Neutrophil (primary cell): Measurements from ENCODE around the gene FAM114A2.

ENCODE experiments used
- H3K27ac ChIP-seq: fragments of 200-600 bp; sonication (generic); 2 replicates; pipeline ENCODE4 v1.5.1; 2016; ENCODE audit warnings: mild to moderate bottlenecking, moderate library complexity
- H3K27me3 ChIP-seq: fragments of 200-600 bp; sonication (generic); 2 replicates; pipeline ENCODE4 v1.6.0; 2016; ENCODE audit warnings: mild to moderate bottlenecking
- H3K36me3 ChIP-seq: fragments of 200-600 bp; sonication (generic); 2 replicates; pipeline ENCODE4 v1.5.1; 2017
- H3K4me1 ChIP-seq, 2 experiments: fragments of 200-600 bp in 1 of 2; sonication (generic) in 1 of 2; 1 replicate in 1 of 2; 2 replicates in 1 of 2; pipeline versions ENCODE4 v1.5.1 to v1.6.1; 2013 to 2016; ENCODE audit warnings: low read depth in 1 of 2, low read length in 1 of 2, mild to moderate bottlenecking in 1 of 2, moderate library complexity in 1 of 2; ENCODE audit not compliant: control insufficient read depth in 1 of 2, insufficient read depth in 1 of 2
- H3K4me3 ChIP-seq, 2 experiments: fragments of 200-600 bp in 1 of 2; sonication (generic) in 1 of 2; 1 replicate in 1 of 2; 2 replicates in 1 of 2; pipeline ENCODE4 v1.5.1; 2013 to 2016; ENCODE audit warnings: low read depth in 1 of 2, low read length in 1 of 2, mild to moderate bottlenecking in 1 of 2, moderate library complexity in 1 of 2
- H3K9me3 ChIP-seq: fragments of 200-600 bp; sonication (generic); 2 replicates; pipeline ENCODE4 v1.5.1; 2016
- TF ChIP-seq, protein P1 (sequence below): fragments of 200-600 bp; sonication (generic); IDR thresholded peaks from 2 replicates; pipeline ENCODE4 v1.5.1; 2016; ENCODE audit warnings: antibody characterized with exemption

Gene FAM114A2

DNA sequence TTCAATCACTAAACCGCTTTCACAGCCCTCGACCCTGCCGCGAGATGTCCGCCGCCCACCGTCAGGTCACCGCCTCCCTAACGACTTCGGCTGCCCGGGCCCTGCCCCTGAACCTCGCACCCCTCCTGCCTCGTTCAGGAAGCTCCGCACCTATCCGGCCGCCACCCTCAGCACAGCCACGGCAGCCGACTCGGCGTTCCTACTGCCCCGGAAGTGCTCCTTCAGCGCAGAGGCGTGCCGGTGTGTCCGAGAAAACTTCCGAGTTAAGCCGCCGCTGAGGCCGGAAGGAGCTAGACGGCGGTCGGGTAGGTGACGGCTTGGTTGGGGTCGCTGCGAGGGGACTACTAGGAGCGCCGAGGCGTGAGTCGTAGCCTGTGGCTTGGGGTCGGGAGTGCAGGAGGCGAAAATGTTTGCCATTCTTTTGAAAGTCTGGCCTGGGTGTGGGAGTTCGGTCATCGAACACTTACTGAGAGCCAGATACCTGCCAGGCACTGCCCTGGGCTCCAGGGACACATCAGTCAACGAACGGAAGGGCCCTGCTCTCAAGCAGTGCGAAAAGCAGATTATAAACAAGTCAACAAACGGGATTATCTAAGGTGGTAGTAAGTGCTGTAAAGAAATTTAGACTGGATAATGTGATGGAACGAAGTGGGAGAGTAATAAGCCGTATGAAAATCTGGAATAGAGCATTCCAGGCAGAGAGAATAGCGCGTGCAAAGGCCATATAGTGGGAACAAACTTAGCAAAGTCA lies at the start of gene FAM114A2, which contains the start of gene MFAP3:
TSS of gene FAM114A2 (minus strand) at position 204 of the 751 bp plus-strand sequence. CDS start 3,957 bp downstream, outside the sequence.
TSS of gene MFAP3 (plus strand) at position 261 of the 751 bp plus-strand sequence. CDS start 10,756 bp downstream, outside the sequence.
- no peaks in the 10 kb centered on the region for H3K36me3 ChIP-seq
- H3K4me3 ChIP-seq: peak within 1 kb of the TSS; percentile 76 to 89
- no peaks in the 10 kb centered on the region for H3K9me3 ChIP-seq
- no peaks in the 10 kb centered on the region for H3K27me3 ChIP-seq
- peaks cover 54 to 56% of the 10 kb centered on the region in 2 experiments for H3K4me1 ChIP-seq
- TF ChIP-seq, protein P1, sequence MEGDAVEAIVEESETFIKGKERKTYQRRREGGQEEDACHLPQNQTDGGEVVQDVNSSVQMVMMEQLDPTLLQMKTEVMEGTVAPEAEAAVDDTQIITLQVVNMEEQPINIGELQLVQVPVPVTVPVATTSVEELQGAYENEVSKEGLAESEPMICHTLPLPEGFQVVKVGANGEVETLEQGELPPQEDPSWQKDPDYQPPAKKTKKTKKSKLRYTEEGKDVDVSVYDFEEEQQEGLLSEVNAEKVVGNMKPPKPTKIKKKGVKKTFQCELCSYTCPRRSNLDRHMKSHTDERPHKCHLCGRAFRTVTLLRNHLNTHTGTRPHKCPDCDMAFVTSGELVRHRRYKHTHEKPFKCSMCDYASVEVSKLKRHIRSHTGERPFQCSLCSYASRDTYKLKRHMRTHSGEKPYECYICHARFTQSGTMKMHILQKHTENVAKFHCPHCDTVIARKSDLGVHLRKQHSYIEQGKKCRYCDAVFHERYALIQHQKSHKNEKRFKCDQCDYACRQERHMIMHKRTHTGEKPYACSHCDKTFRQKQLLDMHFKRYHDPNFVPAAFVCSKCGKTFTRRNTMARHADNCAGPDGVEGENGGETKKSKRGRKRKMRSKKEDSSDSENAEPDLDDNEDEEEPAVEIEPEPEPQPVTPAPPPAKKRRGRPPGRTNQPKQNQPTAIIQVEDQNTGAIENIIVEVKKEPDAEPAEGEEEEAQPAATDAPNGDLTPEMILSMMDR: peak; percentile 26
- peak within 1 kb of the TSS; percentile 89 for H3K27ac ChIP-seq

DNA sequence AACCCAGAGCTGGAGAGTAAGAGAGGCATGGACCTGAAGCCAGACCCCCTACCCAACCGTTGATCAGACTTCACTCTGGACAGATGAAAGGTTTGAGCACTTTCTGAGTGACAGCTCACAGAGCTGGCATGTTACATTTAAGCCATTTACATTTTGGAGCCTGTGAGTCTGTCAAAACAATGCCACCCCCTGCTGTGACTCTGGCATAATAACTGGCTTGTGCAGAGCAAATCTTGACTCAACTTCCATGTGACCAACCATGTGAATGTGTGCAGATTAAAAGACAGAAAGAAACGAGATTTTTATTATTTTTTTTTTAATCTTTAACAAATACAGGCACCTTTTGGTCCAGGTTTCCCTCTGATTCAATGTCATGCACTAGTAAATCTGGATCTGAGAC lies 48.5 kb upstream of the FAM114A2 start:
- H3K4me1 ChIP-seq: no peaks in the 10 kb centered on the region
- TF ChIP-seq, protein P1: no peak
- peaks cover 26% of the 10 kb centered on the region for H3K27me3 ChIP-seq
- H3K27ac ChIP-seq: no peak overlapping the region
- no peak overlapping the region for H3K4me3 ChIP-seq
- H3K9me3 ChIP-seq: no peaks in the 10 kb centered on the region
- H3K36me3 ChIP-seq: no peaks in the 10 kb centered on the region

DNA sequence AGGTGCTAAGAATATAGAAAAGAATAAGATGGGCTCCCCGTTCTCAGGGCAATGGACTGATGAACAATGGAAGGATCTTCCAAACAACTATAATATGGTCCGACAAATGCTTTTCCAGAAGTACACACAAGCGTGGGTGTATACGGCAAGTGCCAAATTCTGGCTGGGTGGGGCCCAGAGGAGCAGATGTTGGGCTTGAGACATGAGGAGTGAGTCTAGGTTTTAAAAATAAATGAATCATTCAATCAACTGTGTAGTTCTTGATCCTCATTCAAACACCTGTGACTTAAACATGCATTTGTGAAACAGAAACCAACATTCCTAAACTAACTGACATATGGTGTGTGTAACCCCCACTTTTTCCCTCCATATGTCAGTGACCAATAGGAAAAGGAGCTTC lies 47.9 kb upstream of the FAM114A2 start:
- no peaks in the 10 kb centered on the region for H3K9me3 ChIP-seq
- H3K4me3 ChIP-seq: no peak overlapping the region
- no peaks in the 10 kb centered on the region for H3K4me1 ChIP-seq
- H3K27ac ChIP-seq: no peak overlapping the region
- peaks cover 20% of the 10 kb centered on the region for H3K27me3 ChIP-seq
- no peaks in the 10 kb centered on the region for H3K36me3 ChIP-seq
- TF ChIP-seq, protein P1: no peak

DNA sequence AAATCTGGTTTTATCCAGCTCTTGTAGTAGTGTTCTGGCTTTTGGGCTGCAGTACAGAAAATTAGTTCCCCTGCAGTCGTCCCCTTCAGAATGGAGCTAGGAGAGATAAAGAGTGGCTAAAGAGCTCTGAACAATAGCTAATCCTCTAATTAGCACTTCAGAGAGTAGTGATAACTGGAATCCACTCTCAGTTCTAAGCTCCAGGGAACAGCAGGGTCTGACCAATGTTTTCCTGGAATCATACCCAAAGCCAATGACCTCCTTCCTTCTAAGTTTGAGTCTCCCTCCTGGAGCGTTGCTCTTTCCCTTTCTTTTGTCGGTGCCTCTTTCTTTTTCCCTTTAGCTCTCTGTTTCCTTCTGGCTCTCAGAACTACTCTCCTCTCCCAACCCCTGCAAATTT lies 47.4 kb upstream of the FAM114A2 start:
- H3K36me3 ChIP-seq: no peaks in the 10 kb centered on the region
- H3K9me3 ChIP-seq: no peaks in the 10 kb centered on the region
- no peak overlapping the region for H3K27ac ChIP-seq
- TF ChIP-seq, protein P1: no peak
- H3K4me3 ChIP-seq: no peak overlapping the region
- H3K27me3 ChIP-seq: peaks cover 16% of the 10 kb centered on the region
- no peaks in the 10 kb centered on the region for H3K4me1 ChIP-seq

DNA sequence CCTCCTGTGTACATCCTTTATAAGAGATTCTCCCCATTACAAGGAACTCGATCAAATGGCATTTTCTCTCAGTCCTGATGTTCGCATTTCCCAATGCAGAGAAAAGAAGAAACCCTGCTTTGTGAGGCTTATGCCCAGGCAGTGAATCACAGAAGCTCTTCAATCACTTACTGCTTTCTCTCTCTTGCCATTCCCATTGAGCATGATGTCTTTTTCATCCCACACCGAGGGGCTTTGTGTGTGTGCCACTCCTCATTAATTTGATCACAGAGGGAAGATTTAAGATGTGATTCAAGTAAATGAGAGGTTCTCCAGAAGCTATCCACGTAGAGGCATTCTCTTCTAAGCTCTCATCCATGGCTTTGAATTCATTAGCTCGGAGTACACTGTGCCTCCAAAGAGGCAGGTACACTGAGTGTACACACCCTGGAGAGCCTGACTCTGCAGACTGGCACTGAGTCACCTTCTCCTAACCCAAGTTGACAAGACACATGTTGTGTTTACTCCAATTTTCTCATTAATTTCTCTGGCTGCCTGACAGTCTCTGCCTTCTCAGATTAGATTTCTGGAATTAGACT lies 45.4 kb upstream of the FAM114A2 start:
- no peaks in the 10 kb centered on the region for H3K4me1 ChIP-seq
- no peaks in the 10 kb centered on the region for H3K36me3 ChIP-seq
- H3K4me3 ChIP-seq: no peak overlapping the region
- TF ChIP-seq, protein P1: no peak
- H3K9me3 ChIP-seq: no peaks in the 10 kb centered on the region
- H3K27ac ChIP-seq: no peak overlapping the region
- peaks cover 8% of the 10 kb centered on the region for H3K27me3 ChIP-seq
